Mucosa of stomach (tissue), 1 donor: ENCODE data around the gene LMX1B.
"Not testable (repeated sequence)": the region's sequence is repeated elsewhere in the genome, so short reads cannot be mapped to it uniquely, and the experiment has no call there.

ENCODE experiments used
- H3K27me3 ChIP-seq: one replicate; pipeline ENCODE4 v1.7.0; 2013; ENCODE audit warnings: mild to moderate bottlenecking, low read length; ENCODE audit not compliant: control insufficient read depth, insufficient read depth
- H3K36me3 ChIP-seq: one replicate; pipeline ENCODE4 v1.7.0; 2013; ENCODE audit warnings: low read length; ENCODE audit not compliant: control insufficient read depth, insufficient read depth
- H3K4me1 ChIP-seq: one replicate; pipeline ENCODE4 v1.7.0; 2013; ENCODE audit warnings: mild to moderate bottlenecking, low read length; ENCODE audit not compliant: control insufficient read depth, insufficient read depth
- H3K4me3 ChIP-seq: one replicate; pipeline ENCODE4 v1.7.0; 2013; ENCODE audit warnings: low read length
- H3K9ac ChIP-seq: one replicate; pipeline ENCODE4 v1.7.0; 2013; ENCODE audit warnings: mild to moderate bottlenecking, low read length, moderate library complexity
- H3K9me3 ChIP-seq: one replicate; pipeline ENCODE4 v1.7.0; 2013; ENCODE audit warnings: mild to moderate bottlenecking, low read length, moderate library complexity; ENCODE audit not compliant: control insufficient read depth
- donor health status: Pancreatic carcinoma.

LMX1B gene

GRCh38 chr9:126702151-126703001, 88.6 kb downstream of the LMX1B start:
- no peaks in the 10 kb centered on the region for H3K9me3 ChIP-seq
- peaks cover 8% of the 10 kb centered on the region for H3K4me1 ChIP-seq
- H3K27me3 ChIP-seq: peaks cover 55% of the 10 kb centered on the region

DNA sequence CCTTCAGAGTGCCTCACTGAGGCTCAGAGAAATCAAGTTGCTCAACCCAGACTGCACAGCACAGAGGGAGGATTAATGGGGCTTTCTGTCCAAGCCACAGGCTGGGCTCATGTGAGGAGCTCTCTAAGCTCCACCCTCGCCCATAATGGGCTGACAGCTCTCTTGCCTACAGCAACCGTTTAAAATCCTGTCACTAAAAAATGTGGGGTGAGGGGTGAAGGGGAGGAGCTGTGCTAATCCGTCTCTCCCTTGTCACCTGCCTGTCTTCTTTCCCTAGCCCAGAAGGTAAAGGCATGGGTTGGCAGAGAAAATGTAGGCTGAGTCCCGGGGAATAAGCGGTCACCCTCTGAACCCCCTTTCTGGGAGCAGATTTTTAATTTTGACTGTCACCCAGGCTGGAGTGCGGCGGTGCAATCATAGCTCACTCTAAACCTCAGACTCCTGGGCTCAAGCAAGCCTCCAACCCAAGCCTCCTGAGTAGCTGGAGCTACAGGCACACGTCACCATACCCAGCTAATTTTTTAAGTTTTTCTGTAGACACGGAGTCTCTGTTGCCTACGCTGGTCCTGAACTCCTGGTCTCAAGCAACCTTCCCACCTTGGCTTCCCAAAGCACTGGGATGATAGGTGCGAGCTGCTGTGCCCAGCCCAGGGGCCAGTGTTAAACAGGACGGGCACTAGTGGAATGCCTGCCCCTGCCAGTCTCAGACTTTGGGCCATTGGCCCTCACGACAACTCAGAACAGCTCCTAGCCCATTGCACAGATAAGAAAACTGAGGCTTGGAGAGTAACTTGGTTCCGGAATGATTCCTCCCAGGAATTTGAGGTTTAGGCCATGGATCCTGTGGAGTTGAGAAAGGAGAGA, 89.5 kb downstream of the LMX1B start:
- peaks cover 55% of the 10 kb centered on the region for H3K27me3 ChIP-seq

More at GRCh38 chr9:126702151-126703001, 88.6 kb downstream of the LMX1B start:
- H3K9ac ChIP-seq: no peak overlapping the region
- no peak overlapping the region for H3K4me3 ChIP-seq
- H3K36me3 ChIP-seq: no peaks in the 10 kb centered on the region

GRCh38 chr9:126703866-126704156, 90.1 kb downstream of the LMX1B start:
- peaks cover 8% of the 10 kb centered on the region for H3K4me1 ChIP-seq
- no peak overlapping the region for H3K9ac ChIP-seq
- no peak overlapping the region for H3K4me3 ChIP-seq
- no peaks in the 10 kb centered on the region for H3K36me3 ChIP-seq
- H3K27me3 ChIP-seq: peaks cover 55% of the 10 kb centered on the region
- H3K9me3 ChIP-seq: no peaks in the 10 kb centered on the region

More for the DNA sequence above, 89.5 kb downstream of the LMX1B start:
- Histone ChIP-seq H3K9me3 (no peaks in the 10 kb centered on the region), H3K36me3 (no peaks in the 10 kb centered on the region), H3K4me3 (no peak overlapping the region), H3K4me1 (peaks cover 8% of the 10 kb centered on the region), H3K9ac (no peak overlapping the region)

GRCh38 chr9:126704157-126704891, 90.6 kb downstream of the LMX1B start:
- peaks cover 8% of the 10 kb centered on the region for H3K4me1 ChIP-seq
- no peaks in the 10 kb centered on the region for H3K9me3 ChIP-seq
- H3K36me3 ChIP-seq: no peaks in the 10 kb centered on the region
- H3K9ac ChIP-seq: no peak overlapping the region
- H3K4me3 ChIP-seq: no peak overlapping the region
- peaks cover 55% of the 10 kb centered on the region for H3K27me3 ChIP-seq

DNA sequence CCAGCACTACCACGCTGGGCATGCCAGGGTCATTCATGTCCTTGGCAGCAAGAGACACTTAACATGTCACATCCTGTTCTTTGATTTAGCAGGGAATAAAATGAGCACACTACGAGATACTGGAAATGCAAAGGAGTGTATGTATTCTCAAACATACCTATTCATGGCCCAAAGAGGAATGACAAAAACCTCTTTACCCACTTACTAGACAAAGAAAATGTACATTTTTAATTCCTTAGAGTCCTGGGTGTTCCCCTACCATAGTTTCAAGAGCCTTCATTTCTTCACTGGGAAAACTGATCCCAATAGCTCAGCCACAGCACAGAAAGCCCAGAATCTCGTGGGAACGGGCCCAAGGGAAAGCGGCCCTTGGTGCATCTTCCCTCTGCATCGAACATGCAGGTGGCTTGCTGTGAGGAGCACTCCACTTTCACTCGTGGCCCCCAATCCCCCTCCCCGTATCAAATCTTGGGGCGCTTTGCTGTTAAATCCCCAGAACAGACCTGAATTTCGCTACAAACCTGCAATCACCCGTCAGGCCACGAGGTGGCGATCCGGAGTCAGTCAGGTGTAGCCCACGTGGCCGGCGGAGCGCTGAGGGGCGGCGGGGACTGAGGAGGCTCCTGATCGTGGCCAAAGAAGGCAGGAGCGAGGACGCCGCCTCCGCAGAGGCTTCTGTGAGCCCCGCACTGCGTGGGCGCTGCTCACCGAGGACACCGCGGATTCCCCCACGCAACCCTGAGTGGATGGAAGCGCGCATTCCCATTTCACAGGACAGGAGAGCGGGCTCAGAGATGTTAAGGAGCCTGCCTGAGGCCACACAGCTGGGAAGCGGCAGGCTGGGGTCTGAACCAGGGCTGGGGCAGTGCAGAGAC, 91.4 kb downstream of the LMX1B start:
- no peak overlapping the region for H3K4me3 ChIP-seq
- no peaks in the 10 kb centered on the region for H3K9me3 ChIP-seq
- H3K27me3 ChIP-seq: peaks cover 55% of the 10 kb centered on the region

GRCh38 chr9:126705767-126706697, 92.3 kb downstream of the LMX1B start:
- Histone ChIP-seq H3K4me3 (no peak overlapping the region), H3K4me1 (peaks cover 8% of the 10 kb centered on the region), H3K9ac (no peak overlapping the region), H3K27me3 (peaks cover 55% of the 10 kb centered on the region), H3K36me3 (no peaks in the 10 kb centered on the region), H3K9me3 (no peaks in the 10 kb centered on the region)

More for the DNA sequence above, 91.4 kb downstream of the LMX1B start:
- Histone ChIP-seq H3K4me1 (peaks cover 8% of the 10 kb centered on the region), H3K36me3 (no peaks in the 10 kb centered on the region), H3K9ac (no peak overlapping the region)

DNA sequence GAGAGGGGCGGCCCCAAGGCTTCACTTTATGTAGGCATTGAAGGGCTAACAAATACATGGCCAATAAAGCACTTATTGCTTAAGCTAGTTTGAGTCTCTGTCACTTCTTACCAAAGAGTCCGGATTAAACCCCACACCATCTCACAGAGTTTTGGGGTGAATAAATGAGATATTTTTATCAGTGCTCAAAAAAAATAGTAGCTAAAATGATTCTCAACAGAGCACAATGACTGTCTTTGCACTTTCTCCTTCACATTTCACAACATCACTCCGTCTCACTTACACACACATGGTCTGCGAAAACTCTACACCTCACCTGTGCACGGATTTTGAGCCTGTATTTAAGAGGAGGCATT, 92.9 kb downstream of the LMX1B start:
- no peak overlapping the region for H3K4me3 ChIP-seq
- H3K36me3 ChIP-seq: no peaks in the 10 kb centered on the region
- no peak overlapping the region for H3K9ac ChIP-seq
- no peaks in the 10 kb centered on the region for H3K9me3 ChIP-seq
- peaks cover 8% of the 10 kb centered on the region for H3K4me1 ChIP-seq
- H3K27me3 ChIP-seq: peaks cover 52% of the 10 kb centered on the region

DNA sequence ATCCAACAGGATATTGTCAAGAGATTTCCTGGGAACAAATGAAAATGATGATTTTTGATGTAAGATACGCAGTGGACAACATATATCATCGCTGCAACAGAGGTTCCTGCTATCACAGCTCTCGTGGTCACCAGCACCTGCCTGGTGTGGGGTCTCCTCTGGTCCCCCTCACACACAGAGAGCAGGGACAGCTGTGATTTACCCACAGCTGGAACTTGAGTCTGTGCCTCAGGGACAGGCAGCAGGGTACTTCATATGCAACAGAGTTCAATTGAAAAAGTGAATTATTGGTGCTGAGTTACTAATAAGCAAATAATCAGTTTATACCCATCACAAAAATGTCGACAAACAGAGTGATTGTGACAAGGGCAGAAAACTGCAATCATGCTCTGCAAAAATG, 93.4 kb downstream of the LMX1B start:
- Histone ChIP-seq H3K36me3 (no peaks in the 10 kb centered on the region), H3K27me3 (peaks cover 48% of the 10 kb centered on the region), H3K4me3 (no peak overlapping the region), H3K9me3 (no peaks in the 10 kb centered on the region), H3K4me1 (peaks cover 8% of the 10 kb centered on the region), H3K9ac (no peak overlapping the region)

- H3K4me1 ChIP-seq, H3K9me3 ChIP-seq, H3K36me3 ChIP-seq, H3K4me3 ChIP-seq, H3K9ac ChIP-seq: not testable (repeated sequence)
- peaks cover 41% of the 10 kb centered on the region for H3K27me3 ChIP-seq
These were observed 94.0 kb downstream of the LMX1B start for GRCh38 chr9:126707712-126708111.

DNA sequence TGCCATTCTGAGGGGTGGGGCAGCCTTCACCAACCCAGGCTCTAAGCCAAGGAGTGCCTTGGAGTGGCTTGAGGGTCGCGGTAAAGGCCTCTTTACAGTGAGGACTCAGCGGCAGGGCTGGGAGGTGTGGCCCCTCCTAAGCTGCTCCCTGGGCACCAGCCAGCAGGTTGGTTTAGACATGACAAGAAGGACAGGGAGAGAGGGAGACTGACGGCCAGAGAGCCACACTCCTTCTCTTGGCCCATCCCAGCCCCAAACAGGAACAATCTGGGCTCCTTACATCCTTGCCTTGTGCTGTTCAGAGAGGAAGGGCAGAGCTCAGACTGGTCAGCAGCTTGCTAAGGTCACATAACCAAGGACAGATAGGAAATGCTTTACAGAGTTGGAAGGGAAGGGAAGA, 94.5 kb downstream of the LMX1B start:
- no peaks in the 10 kb centered on the region for H3K36me3 ChIP-seq
- no peak overlapping the region for H3K4me3 ChIP-seq
- no peaks in the 10 kb centered on the region for H3K9me3 ChIP-seq
- H3K9ac ChIP-seq: no peak overlapping the region
- peaks cover 8% of the 10 kb centered on the region for H3K4me1 ChIP-seq
- H3K27me3 ChIP-seq: peaks cover 37% of the 10 kb centered on the region
